ENCODE results near the gene STPG2.

- TF ChIP-seq EZH2 (IDR thresholded peaks at IDR 0.05; ENCODE audit: insufficient read depth, poor library complexity, severe bottlenecking) (no peak), EZH2phosphoT487 (IDR thresholded peaks at IDR 0.05; ENCODE audit: insufficient read depth, low read depth) (no peak)
Observed at GRCh38 chr4:97558204-97558778, 585.0 kb downstream of the STPG2 start.
